Neuron (in vitro differentiated cells): ENCODE data around the gene C1orf35.

Experiments used
- H2AFZ ChIP-seq: one replicate; pipeline ENCODE4 v1.6.1; 2013; ENCODE audit warnings: low read depth, mild to moderate bottlenecking, inconsistent platforms, low read length, moderate library complexity
- H3K27me3 ChIP-seq: one replicate; pipeline ENCODE4 v1.6.1; 2013; ENCODE audit warnings: low read length; ENCODE audit not compliant: insufficient read depth
- H3K36me3 ChIP-seq: one replicate; pipeline ENCODE4 v1.6.1; 2013; ENCODE audit warnings: low read length; ENCODE audit not compliant: insufficient read depth
- H3K4me1 ChIP-seq: one replicate; pipeline ENCODE4 v1.6.1; 2013; ENCODE audit warnings: low read length; ENCODE audit not compliant: insufficient read depth
- H3K4me3 ChIP-seq: 2 replicates; pipeline ENCODE4 v1.5.1; 2013; ENCODE audit warnings: mild to moderate bottlenecking, low read length, moderate library complexity
- H3K9me3 ChIP-seq: one replicate; pipeline ENCODE4 v1.6.1; 2013; ENCODE audit warnings: low read length

Gene C1orf35

DNA sequence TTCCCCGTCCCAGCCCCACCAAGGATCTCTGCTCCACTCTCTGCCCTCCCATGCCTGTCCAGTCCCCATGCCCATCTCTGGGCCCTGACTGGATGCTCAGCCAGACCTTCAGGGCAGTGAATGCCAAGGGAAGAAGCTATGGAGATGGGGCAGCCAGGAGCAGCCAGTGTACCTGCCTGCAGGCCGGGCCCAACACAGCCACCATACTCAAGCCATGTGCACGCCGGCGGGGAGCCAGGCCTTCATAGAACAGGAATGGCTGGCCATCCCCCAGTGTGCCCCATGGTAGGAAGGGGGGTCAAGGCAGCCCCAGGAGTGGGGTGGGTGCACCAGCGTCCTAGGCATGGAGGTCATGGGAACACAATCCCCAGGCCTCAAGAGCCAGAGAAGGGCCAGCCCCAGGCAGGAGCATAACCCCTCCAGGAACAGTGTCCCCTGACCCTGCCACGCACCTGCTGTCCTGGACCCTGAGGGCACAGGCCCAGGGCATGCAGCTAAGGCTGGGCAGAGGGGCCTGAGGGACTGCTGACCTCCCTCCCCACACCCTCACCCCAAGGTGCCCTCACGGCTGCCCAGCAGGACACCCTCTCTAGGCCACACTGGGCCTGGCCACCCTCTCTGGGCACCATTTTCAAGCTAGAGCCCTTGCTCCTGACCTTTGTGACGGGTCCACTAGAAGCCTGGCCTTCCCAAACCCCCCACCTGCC is 40.9 kb downstream of the C1orf35 start:
- peaks cover 14% of the 10 kb centered on the region for H3K9me3 ChIP-seq
- no peak overlapping the region for H2AFZ ChIP-seq
- no peaks in the 10 kb centered on the region for H3K4me1 ChIP-seq
- peaks cover 67% of the 10 kb centered on the region for H3K27me3 ChIP-seq
- H3K4me3 ChIP-seq: no peak overlapping the region
- H3K36me3 ChIP-seq: no peaks in the 10 kb centered on the region

DNA sequence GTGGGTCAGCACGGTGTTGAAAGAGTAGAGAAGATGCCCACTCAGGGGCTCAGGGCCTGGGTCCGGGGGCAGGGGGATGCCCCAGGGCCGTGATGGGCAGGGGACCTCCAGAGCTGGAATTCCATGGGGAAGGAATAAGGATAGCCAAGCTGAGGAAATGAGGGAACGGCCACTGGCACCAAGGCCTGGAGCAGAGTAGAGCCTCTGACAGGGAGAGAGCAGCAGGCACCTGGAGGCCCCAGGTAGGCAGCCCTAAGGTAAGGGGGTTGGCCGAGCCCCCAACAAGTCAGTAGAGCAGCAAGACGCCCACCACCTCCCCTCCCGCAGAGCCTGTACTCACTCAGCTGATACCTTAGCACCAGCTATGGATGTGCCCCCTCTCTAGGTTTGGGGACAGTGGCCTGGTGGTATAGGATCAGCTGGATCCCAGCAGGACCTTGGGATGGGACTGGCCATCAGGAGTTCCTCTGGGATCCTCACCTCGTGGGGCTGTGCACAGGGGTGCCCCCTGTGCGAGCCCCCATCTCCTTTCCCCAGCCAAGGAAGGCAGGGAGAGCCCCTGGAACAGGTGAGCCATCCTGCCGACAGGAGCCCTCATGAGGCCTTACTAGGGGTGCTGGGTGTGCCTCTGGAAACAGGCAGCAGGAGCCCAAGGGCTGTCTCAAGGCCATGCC is 41.6 kb downstream of the C1orf35 start:
- Histone ChIP-seq H3K9me3 (peaks cover 14% of the 10 kb centered on the region), H3K36me3 (no peaks in the 10 kb centered on the region), H3K4me3 (no peak overlapping the region), H3K4me1 (no peaks in the 10 kb centered on the region), H3K27me3 (peaks cover 63% of the 10 kb centered on the region), H2AFZ (no peak overlapping the region)

DNA sequence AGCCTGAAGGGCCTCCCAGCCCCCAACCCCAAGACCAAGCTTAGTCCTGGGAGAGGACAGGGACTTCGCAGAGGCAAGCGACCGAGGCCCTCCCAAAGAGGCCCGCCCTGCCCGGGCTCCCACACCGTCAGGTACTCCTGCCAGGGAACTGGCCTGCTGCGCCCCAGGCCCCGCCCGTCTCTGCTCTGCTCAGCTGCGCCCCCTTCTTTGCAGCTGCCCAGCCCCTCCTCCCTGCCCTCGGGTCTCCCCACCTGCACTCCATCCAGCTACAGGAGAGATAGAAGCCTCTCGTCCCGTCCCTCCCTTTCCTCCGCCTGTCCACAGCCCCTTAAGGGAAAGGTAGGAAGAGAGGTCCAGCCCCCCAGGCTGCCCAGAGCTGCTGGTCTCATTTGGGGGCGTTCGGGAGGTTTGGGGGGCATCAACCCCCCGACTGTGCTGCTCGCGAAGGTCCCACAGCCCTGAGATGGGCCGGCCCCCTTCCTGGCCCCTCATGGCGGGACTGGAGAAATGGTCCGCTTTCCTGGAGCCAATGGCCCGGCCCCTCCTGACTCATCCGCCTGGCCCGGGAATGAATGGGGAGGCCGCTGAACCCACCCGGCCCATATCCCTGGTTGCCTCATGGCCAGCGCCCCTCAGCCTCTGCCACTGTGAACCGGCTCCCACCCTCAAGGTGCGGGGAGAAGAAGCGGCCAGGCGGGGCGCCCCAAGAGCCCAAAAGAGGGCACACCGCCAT is 42.5 kb downstream of the C1orf35 start:
- H3K27me3 ChIP-seq: peaks cover 60% of the 10 kb centered on the region
- H3K9me3 ChIP-seq: peaks cover 19% of the 10 kb centered on the region
- H3K4me3 ChIP-seq: no peak overlapping the region
- H2AFZ ChIP-seq: no peak overlapping the region
- H3K36me3 ChIP-seq: no peaks in the 10 kb centered on the region
- H3K4me1 ChIP-seq: no peaks in the 10 kb centered on the region

DNA sequence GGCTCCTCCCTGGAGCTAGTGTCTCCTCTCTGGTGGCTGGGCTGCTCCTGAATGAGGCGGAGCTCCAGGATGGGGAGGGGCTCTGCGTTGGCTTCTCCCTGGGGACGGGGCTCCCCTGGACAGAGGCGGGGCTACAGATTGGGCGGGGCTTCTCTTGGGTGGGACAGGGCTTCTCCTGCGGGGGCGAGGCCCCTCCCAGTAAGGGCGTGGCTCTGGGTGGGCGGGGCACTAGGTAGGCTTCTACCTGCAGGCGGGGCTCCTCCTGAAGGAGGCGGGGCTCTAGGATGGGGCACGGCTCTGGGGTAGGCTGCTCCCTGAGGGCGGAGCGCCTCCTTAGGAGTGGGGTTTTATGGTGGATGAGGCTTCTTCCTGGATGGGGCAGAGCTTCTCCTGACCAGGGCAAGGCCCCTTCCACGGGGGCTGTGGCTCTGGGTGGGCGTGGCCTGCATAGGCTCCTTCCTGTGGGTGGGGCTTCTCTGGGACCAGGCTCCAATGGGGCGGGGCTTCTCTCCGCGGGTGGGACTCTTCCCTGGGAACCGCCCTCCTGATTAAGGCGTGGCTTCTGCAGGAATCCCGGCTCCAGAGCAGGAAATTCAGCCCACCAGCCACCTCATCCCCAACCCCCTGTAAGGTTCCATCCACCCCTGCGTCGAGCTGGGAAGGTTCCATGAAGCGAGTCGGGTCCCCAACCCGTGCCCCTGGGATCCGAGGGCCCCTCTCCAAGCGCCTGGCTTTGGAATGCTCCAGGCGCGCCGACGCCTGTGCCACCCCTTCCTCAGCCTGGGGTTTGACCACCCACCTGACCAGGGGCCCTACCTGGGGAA is 43.3 kb downstream of the C1orf35 start:
- Histone ChIP-seq H3K27me3 (peaks cover 57% of the 10 kb centered on the region), H2AFZ (no peak overlapping the region), H3K4me3 (no peak overlapping the region), H3K4me1 (no peaks in the 10 kb centered on the region), H3K9me3 (peaks cover 19% of the 10 kb centered on the region), H3K36me3 (no peaks in the 10 kb centered on the region)

DNA sequence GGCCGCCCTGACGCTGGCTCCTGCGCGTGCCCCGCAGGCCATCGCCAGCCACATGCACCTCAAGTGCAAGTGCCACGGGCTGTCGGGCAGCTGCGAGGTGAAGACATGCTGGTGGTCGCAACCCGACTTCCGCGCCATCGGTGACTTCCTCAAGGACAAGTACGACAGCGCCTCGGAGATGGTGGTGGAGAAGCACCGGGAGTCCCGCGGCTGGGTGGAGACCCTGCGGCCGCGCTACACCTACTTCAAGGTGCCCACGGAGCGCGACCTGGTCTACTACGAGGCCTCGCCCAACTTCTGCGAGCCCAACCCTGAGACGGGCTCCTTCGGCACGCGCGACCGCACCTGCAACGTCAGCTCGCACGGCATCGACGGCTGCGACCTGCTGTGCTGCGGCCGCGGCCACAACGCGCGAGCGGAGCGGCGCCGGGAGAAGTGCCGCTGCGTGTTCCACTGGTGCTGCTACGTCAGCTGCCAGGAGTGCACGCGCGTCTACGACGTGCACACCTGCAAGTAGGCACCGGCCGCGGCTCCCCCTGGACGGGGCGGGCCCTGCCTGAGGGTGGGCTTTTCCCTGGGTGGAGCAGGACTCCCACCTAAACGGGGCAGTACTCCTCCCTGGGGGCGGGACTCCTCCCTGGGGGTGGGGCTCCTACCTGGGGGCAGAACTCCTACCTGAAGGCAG is 44.0 kb downstream of the C1orf35 start:
- Histone ChIP-seq H3K9me3 (peaks cover 19% of the 10 kb centered on the region), H3K4me1 (no peaks in the 10 kb centered on the region), H3K36me3 (no peaks in the 10 kb centered on the region), H3K27me3 (peaks cover 57% of the 10 kb centered on the region), H2AFZ (no peak overlapping the region), H3K4me3 (no peak overlapping the region)

DNA sequence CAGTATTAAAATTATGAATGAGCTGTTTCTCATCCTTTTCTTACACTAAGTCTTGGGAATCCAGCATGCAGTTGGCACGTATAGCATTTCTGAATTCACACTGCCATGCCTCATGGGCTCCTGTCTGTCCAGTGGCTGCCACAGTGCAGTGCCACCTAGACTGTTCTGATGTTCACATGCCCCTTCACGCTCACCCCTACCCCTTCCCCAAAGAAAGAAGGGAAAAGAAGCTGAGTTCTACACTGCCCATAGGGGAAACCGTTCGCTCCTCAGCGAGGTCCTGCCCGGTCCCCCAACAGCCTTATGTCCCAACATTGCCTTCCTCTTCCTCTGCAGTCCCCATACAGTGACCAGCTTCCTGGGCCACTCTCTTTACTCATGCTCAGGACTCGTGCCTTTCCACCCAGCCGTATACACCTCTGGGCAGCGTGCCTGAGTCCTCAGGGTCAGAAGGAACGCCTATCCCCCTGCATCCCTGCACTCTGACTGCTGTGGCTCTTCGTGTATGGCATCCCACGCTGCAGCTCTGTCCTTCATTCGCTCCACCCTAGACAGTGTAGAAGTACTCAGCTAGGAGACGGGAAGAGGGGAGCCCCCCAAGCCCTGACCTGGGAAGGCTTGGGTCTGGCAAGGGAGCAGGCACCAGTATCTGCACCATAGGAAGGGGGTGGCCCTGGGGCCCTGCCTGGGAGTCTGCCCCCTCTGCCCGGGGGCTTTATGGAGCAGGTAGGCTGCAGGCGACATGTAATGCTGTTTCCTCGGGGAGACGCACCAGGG is 44.8 kb downstream of the C1orf35 start:
- no peak overlapping the region for H2AFZ ChIP-seq
- no peaks in the 10 kb centered on the region for H3K36me3 ChIP-seq
- H3K4me1 ChIP-seq: no peaks in the 10 kb centered on the region
- peaks cover 57% of the 10 kb centered on the region for H3K27me3 ChIP-seq
- peaks cover 19% of the 10 kb centered on the region for H3K9me3 ChIP-seq
- no peak overlapping the region for H3K4me3 ChIP-seq
